Peyer's patch (tissue), 4 donors: ENCODE data around the gene FMN1. TPM values are rescaled to one million over a fixed set of nuclear protein-coding genes. Genes with fewer than 3 reads are reported as not detected.

Experiments
- DNase-seq, 3 donors: peaks; one replicate each; pipeline ENCODE4 v3.0.0-alpha.2; 2017 to 2019
- H3K27ac ChIP-seq, 4 donors: fragments of 200-600 bp; sonication (generic); one replicate each; pipeline ENCODE4 v1.5.1; 2016 to 2019
- H3K27me3 ChIP-seq, 2 donors: fragments of 200-600 bp; sonication (generic); one replicate each; pipeline ENCODE4 v1.5.1; 2019
- H3K36me3 ChIP-seq, 3 donors: fragments of 200-600 bp; sonication (generic); one replicate each; pipeline ENCODE4 v1.5.1; 2016 to 2019
- H3K4me1 ChIP-seq, 4 donors: fragments of 200-600 bp; sonication (generic); one replicate each; pipeline ENCODE4 v1.5.1; 2016 to 2019
- H3K4me3 ChIP-seq, 4 donors: fragments of 200-600 bp; sonication (generic); 1 replicate in 3 of 4; 2 replicates in 1 of 4; pipeline ENCODE4 v1.5.1; 2016 to 2019; ENCODE audit warnings: mild to moderate bottlenecking in 1 of 4
- H3K9me3 ChIP-seq, 4 donors: fragments of 200-600 bp; sonication (generic); one replicate each; pipeline ENCODE4 v1.5.1; 2016 to 2019; ENCODE audit warnings: mild to moderate bottlenecking in 1 of 4
- POLR2A ChIP-seq, 2 donors: fragments of 450-650 bp; IDR thresholded peaks; one replicate each; pipeline ENCODE4 v1.5.1; 2017; ENCODE audit warnings: antibody characterized with exemption in 2 of 2, mild to moderate bottlenecking in 2 of 2, moderate library complexity in 2 of 2
- total RNA-seq, 4 donors: library from RNA; depleted of rRNA; stranded (reverse); fragments of >200 nt; gene quantifications; one replicate each; pipeline ENCODE4 v1.1.0, GENCODE V29; 2016
- TF ChIP-seq, protein P1 (sequence below), 6 experiments: fragments of 450-650 bp in 4 of 6; fragments of 200-600 bp in 2 of 6; sonication (generic) in 1 of 6; IDR thresholded peaks; one replicate each; pipeline ENCODE4 v1.5.1; 2017 to 2019; ENCODE audit warnings: antibody characterized with exemption in 6 of 6, mild to moderate bottlenecking in 3 of 6, moderate library complexity in 1 of 6

FMN1 gene, protein sequence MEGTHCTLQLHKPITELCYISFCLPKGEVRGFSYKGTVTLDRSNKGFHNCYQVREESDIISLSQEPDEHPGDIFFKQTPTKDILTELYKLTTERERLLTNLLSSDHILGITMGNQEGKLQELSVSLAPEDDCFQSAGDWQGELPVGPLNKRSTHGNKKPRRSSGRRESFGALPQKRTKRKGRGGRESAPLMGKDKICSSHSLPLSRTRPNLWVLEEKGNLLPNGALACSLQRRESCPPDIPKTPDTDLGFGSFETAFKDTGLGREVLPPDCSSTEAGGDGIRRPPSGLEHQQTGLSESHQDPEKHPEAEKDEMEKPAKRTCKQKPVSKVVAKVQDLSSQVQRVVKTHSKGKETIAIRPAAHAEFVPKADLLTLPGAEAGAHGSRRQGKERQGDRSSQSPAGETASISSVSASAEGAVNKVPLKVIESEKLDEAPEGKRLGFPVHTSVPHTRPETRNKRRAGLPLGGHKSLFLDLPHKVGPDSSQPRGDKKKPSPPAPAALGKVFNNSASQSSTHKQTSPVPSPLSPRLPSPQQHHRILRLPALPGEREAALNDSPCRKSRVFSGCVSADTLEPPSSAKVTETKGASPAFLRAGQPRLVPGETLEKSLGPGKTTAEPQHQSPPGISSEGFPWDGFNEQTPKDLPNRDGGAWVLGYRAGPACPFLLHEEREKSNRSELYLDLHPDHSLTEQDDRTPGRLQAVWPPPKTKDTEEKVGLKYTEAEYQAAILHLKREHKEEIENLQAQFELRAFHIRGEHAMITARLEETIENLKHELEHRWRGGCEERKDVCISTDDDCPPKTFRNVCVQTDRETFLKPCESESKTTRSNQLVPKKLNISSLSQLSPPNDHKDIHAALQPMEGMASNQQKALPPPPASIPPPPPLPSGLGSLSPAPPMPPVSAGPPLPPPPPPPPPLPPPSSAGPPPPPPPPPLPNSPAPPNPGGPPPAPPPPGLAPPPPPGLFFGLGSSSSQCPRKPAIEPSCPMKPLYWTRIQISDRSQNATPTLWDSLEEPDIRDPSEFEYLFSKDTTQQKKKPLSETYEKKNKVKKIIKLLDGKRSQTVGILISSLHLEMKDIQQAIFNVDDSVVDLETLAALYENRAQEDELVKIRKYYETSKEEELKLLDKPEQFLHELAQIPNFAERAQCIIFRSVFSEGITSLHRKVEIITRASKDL (N-terminal part only)
- total RNA-seq = 10 to 100 TPM; 15.4 to 57.8 (median 29.1) TPM

DNA sequence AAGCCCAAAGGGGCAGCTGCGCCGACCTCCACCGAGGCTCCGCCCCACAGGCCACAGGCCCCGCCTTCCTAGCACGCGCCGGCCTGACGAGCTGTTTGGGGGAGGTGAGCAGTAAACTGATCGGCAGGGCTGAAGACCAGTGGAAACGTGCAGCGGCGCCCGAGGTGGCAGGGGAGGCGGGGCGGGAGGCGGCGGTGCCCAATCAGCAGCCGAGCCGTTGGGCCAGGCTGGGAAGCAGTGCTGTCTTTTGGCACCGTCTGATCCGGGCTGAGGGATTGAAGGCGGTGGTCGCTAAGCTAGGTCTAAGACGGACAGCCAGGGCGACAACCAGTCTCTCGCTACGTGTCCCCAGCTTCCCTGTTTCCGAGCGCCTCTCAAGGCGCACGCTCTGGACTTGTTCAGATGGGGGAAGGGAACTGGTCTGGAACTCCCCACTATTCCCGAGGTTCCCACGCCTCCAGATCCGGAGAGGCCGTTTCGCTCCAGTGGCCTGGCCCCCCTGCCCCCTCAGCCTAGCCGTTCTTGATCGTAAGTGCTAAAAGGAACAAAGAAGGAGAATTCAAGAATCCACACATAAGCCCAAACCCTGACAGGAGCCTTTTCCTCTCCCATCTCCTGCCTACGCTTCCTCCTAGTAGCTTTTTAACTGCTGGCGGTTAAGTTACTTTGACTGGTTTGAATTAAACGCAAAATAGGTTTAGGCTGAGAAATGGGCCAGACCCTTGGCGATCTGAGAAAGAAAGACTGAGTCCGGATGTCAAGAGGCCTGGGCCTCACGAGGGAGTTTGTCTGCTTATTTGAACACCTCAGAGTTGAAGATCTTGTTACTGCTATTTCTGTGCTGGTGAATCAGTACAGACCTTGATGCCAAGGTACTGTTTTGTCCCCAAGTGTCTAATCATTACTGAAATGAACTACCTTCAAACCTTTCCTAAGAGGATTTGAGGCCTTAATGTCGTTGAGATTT is at the start of gene FMN1:
TSS of gene FMN1 (minus strand) at position 11 of the 967 bp plus-strand sequence. CDS start 39,800 bp downstream, outside the sequence.
- Histone ChIP-seq H3K4me3 (peak within 1 kb of the TSS; percentile 33 to 60 (median 46)), H3K27me3 (no peaks in the 10 kb centered on the region), H3K9me3 (no peaks in the 10 kb centered on the region), H3K27ac (peak within 1 kb of the TSS in 3 of 4 donors; percentile 25 to 68 (median 48)), H3K36me3 (no peaks in the 10 kb centered on the region), H3K4me1 (peaks cover 0 to 9% (median 0%) of the 10 kb centered on the region in 4 donors)
- no peak for TF ChIP-seq POLR2A (IDR thresholded peaks at IDR 0.05)
- TF ChIP-seq, protein P1, sequence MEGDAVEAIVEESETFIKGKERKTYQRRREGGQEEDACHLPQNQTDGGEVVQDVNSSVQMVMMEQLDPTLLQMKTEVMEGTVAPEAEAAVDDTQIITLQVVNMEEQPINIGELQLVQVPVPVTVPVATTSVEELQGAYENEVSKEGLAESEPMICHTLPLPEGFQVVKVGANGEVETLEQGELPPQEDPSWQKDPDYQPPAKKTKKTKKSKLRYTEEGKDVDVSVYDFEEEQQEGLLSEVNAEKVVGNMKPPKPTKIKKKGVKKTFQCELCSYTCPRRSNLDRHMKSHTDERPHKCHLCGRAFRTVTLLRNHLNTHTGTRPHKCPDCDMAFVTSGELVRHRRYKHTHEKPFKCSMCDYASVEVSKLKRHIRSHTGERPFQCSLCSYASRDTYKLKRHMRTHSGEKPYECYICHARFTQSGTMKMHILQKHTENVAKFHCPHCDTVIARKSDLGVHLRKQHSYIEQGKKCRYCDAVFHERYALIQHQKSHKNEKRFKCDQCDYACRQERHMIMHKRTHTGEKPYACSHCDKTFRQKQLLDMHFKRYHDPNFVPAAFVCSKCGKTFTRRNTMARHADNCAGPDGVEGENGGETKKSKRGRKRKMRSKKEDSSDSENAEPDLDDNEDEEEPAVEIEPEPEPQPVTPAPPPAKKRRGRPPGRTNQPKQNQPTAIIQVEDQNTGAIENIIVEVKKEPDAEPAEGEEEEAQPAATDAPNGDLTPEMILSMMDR (IDR thresholded peaks at IDR 0.05) = no peak
- DNase-seq = peak; percentile 73 to 97 (median 95)

DNA sequence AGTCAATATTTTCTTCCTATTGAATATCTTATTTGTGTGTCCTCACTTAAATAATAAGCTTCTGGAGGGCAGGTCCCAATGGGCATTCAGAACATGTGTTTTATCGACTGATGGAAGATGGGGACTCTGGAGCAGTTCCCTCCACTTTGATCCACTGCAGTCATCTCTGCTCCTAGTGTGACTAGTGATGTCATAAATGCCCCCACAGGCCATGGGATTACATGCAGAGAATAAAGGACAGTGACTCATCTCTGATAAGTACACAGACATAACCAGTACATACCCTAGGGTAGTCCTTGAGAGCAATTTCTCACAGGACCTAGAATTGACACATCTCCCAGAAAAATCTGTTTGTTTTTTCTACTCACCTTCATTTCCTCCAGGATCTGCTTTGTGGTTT is 49.4 kb upstream of the FMN1 start:
- TF ChIP-seq, protein P1 (IDR thresholded peaks at IDR 0.05) = no peak
- TF ChIP-seq POLR2A (IDR thresholded peaks at IDR 0.05) = no peak
- H3K9me3 ChIP-seq = no peaks in the 10 kb centered on the region
- no peak for DNase-seq
- no peaks in the 10 kb centered on the region for H3K36me3 ChIP-seq
- no peak overlapping the region for H3K27ac ChIP-seq
- H3K4me3 ChIP-seq = no peak overlapping the region
- H3K4me1 ChIP-seq = no peaks in the 10 kb centered on the region
- no peaks in the 10 kb centered on the region for H3K27me3 ChIP-seq

DNA sequence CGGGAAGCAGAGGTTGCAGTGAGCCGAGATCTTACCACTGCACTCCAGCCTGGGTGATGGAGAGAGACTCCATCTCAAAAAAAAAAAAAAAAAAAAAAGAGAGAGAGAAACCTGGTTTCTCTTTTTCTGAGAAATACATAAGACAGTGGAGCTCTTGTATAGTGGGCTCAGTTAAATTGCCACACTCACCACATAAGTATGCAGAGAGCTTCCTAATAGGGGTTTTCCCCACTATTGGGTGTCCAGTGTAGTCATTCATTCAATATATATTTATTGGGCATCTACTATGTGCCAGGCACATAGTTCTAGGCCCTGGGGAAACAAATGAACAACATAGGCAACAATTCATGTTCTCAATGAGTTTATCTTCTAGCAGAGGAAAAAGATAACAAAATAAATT is 48.9 kb upstream of the FMN1 start:
- Histone ChIP-seq H3K36me3 (no peaks in the 10 kb centered on the region), H3K27me3 (no peaks in the 10 kb centered on the region), H3K9me3 (no peaks in the 10 kb centered on the region), H3K27ac (no peak overlapping the region), H3K4me1 (no peaks in the 10 kb centered on the region), H3K4me3 (no peak overlapping the region)
- DNase-seq = no peak
- no peak for TF ChIP-seq POLR2A (IDR thresholded peaks at IDR 0.05)

DNA sequence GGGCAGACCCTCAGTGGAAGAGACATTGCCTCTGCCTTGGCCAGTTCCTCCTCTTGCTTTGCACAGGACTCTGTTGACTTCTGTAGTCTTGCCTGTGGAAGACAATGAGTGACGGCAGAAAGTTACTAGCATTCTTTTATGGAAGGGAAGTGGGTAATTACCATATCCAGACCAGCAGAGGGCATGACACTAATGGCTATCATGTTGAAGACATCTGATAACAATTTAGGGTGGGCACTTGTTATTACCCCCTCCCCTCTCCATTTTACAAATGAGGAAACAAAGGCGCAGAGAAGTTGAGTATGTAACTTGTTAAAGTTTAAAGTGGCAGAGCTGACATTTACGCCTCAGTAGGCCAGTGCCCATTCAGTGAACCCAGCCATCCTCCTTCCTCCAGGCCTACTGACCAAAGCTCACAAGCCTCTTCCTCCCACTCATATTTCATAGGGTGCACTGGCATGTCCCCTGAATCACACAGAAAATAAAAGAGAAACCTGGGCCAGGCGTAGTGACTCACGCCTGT is 48.2 kb upstream of the FMN1 start:
- Histone ChIP-seq H3K9me3 (no peaks in the 10 kb centered on the region), H3K36me3 (no peaks in the 10 kb centered on the region), H3K27me3 (no peaks in the 10 kb centered on the region), H3K4me3 (no peak overlapping the region), H3K4me1 (no peaks in the 10 kb centered on the region), H3K27ac (no peak overlapping the region)
- no peak for DNase-seq
- TF ChIP-seq, protein P1 (IDR thresholded peaks at IDR 0.05) = peak in 3 of 6 experiments; percentile 8 to 20 (median 14)
- TF ChIP-seq POLR2A (IDR thresholded peaks at IDR 0.05) = no peak

DNA sequence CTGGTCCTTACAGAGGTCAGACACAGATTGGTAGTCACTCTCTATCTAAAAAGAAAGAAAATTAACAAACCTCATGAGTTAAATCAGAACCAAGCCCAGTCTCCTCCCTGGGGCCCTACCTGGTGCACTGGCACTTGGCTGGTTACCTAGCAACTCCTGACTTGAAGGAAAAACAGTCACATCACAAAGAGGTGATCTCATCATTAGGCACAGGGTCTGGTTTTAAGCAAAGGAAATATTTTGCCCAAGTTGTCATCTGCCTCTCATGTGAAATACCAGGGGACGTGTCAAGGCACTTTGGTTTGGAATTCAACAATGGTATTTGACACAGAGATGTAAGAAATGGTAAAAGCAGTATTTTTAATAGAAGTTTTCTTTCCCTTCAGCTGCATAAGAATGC is 47.7 kb upstream of the FMN1 start:
- Histone ChIP-seq H3K4me1 (no peaks in the 10 kb centered on the region), H3K27me3 (no peaks in the 10 kb centered on the region), H3K4me3 (no peak overlapping the region), H3K27ac (no peak overlapping the region), H3K9me3 (no peaks in the 10 kb centered on the region), H3K36me3 (no peaks in the 10 kb centered on the region)
- DNase-seq = no peak
- no peak for TF ChIP-seq POLR2A (IDR thresholded peaks at IDR 0.05)
- TF ChIP-seq, protein P1 (IDR thresholded peaks at IDR 0.05) = no peak
